ENCODE data around the gene NXPH1.

DNA sequence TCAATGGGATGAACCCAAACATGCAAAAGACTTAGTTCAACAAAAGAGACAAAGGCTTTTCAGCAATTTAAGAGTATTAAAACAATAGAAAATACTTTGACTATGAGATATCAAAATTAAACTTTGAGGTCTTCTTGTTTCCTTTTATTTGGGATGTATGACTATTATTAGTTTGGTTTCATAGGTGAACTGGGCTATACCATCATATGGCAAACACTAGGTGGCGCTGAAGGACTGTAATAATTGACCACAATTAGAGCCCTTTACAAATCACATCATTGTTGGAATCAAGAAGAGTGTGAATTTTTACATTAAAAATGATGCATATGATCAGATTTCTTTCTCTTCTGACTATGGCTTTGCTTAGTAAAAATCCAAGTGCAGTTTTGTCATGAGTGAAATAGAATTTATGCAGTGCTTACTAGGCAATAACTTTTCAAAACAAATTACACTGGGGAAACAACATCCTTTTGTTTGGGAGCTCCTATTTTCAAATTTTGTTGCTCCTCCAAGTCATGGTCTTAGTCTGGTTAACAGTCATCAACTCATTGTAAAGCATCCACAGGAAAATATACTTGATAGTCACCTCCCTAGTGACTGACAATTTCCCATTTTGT is 14.7 kb upstream of the NXPH1 start:
- TF ChIP-seq, protein P1, sequence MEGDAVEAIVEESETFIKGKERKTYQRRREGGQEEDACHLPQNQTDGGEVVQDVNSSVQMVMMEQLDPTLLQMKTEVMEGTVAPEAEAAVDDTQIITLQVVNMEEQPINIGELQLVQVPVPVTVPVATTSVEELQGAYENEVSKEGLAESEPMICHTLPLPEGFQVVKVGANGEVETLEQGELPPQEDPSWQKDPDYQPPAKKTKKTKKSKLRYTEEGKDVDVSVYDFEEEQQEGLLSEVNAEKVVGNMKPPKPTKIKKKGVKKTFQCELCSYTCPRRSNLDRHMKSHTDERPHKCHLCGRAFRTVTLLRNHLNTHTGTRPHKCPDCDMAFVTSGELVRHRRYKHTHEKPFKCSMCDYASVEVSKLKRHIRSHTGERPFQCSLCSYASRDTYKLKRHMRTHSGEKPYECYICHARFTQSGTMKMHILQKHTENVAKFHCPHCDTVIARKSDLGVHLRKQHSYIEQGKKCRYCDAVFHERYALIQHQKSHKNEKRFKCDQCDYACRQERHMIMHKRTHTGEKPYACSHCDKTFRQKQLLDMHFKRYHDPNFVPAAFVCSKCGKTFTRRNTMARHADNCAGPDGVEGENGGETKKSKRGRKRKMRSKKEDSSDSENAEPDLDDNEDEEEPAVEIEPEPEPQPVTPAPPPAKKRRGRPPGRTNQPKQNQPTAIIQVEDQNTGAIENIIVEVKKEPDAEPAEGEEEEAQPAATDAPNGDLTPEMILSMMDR (optimal IDR thresholded peaks at IDR 0.05 in 1 of 3, IDR thresholded peaks at IDR 0.05 in 1 of 3, conservative IDR thresholded peaks at IDR 0.05 in 1 of 3; ENCODE audit: extremely low read depth in 1 of 3, insufficient read depth in 2 of 3, low read length in 3 of 3), result peak in 2 of 3 experiments; percentile 52 to 56
- no peak for TF ChIP-seq EZH2 (IDR thresholded peaks at IDR 0.05; ENCODE audit: low read length)

Data from keratinocyte (primary cell).